Vagina (tissue), 2 donors: ENCODE measurements around the gene MACROD2.

ENCODE experiments used
- POLR2A ChIP-seq, 2 donors: fragments of 450-650 bp; IDR thresholded peaks; one replicate each; pipeline ENCODE4 v1.6.1; 2017; ENCODE audit warnings: antibody characterized with exemption in 2 of 2, mild to moderate bottlenecking in 2 of 2, moderate library complexity in 2 of 2
- POLR2AphosphoS5 ChIP-seq, 2 donors: sonication (generic); formaldehyde crosslinking; IDR thresholded peaks; one replicate each; pipeline ENCODE4 v1.9.0; 2017; ENCODE audit warnings: antibody characterized with exemption in 2 of 2, mild to moderate bottlenecking in 2 of 2, low read depth in 1 of 2; ENCODE audit not compliant: insufficient read depth in 1 of 2
- TF ChIP-seq, protein P1 (sequence below), 3 experiments: fragments of 450-650 bp in 2 of 3; fragments of 200-600 bp in 1 of 3; sonication (generic) in 1 of 3; IDR thresholded peaks; one replicate each; pipeline ENCODE4 v1.5.1; 2017 to 2019; ENCODE audit warnings: antibody characterized with exemption in 3 of 3, mild to moderate bottlenecking in 2 of 3, moderate library complexity in 2 of 3

DNA sequence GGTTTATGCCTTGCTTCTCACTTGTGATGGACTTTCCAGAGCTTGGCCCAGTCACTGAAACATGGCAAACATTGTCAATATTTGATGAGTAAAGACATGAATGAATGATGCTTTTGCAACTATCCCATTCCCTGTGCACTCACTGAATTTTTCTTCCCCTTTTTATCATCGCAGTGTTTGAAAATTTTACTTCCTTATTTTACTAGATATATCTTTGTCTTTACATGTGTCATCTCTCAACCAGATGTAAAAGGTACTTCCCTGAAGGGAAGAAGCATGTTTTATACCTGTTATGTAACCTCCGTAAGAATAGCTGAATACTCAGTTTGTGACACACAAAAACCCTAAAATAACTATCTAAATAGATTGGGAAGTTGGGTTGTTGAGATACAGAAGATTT is 886.8 kb downstream of the MACROD2 start:
- TF ChIP-seq, protein P1, sequence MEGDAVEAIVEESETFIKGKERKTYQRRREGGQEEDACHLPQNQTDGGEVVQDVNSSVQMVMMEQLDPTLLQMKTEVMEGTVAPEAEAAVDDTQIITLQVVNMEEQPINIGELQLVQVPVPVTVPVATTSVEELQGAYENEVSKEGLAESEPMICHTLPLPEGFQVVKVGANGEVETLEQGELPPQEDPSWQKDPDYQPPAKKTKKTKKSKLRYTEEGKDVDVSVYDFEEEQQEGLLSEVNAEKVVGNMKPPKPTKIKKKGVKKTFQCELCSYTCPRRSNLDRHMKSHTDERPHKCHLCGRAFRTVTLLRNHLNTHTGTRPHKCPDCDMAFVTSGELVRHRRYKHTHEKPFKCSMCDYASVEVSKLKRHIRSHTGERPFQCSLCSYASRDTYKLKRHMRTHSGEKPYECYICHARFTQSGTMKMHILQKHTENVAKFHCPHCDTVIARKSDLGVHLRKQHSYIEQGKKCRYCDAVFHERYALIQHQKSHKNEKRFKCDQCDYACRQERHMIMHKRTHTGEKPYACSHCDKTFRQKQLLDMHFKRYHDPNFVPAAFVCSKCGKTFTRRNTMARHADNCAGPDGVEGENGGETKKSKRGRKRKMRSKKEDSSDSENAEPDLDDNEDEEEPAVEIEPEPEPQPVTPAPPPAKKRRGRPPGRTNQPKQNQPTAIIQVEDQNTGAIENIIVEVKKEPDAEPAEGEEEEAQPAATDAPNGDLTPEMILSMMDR (IDR thresholded peaks at IDR 0.05), result no peak
- TF ChIP-seq POLR2A (IDR thresholded peaks at IDR 0.05), result no peak
- no peak for TF ChIP-seq POLR2AphosphoS5 (IDR thresholded peaks at IDR 0.05; ENCODE audit: insufficient read depth in 1 of 2, low read depth in 1 of 2)
